ENCODE measurements around the gene IL34. TPM values are rescaled to one million over a fixed set of nuclear protein-coding genes. Genes with fewer than 3 reads are reported as not detected.

The IL34 gene
- total and polyA plus RNA-seq, 2 of the 13 experiments (the other 11 are each of a cell fraction or from before 2014, with no cell fraction given), result 1.2 to 1.3 TPM

GRCh38 chr16:70661534-70661917 lies 15.2 kb downstream of the IL34 start (continued):
- TF ChIP-seq, protein P1, sequence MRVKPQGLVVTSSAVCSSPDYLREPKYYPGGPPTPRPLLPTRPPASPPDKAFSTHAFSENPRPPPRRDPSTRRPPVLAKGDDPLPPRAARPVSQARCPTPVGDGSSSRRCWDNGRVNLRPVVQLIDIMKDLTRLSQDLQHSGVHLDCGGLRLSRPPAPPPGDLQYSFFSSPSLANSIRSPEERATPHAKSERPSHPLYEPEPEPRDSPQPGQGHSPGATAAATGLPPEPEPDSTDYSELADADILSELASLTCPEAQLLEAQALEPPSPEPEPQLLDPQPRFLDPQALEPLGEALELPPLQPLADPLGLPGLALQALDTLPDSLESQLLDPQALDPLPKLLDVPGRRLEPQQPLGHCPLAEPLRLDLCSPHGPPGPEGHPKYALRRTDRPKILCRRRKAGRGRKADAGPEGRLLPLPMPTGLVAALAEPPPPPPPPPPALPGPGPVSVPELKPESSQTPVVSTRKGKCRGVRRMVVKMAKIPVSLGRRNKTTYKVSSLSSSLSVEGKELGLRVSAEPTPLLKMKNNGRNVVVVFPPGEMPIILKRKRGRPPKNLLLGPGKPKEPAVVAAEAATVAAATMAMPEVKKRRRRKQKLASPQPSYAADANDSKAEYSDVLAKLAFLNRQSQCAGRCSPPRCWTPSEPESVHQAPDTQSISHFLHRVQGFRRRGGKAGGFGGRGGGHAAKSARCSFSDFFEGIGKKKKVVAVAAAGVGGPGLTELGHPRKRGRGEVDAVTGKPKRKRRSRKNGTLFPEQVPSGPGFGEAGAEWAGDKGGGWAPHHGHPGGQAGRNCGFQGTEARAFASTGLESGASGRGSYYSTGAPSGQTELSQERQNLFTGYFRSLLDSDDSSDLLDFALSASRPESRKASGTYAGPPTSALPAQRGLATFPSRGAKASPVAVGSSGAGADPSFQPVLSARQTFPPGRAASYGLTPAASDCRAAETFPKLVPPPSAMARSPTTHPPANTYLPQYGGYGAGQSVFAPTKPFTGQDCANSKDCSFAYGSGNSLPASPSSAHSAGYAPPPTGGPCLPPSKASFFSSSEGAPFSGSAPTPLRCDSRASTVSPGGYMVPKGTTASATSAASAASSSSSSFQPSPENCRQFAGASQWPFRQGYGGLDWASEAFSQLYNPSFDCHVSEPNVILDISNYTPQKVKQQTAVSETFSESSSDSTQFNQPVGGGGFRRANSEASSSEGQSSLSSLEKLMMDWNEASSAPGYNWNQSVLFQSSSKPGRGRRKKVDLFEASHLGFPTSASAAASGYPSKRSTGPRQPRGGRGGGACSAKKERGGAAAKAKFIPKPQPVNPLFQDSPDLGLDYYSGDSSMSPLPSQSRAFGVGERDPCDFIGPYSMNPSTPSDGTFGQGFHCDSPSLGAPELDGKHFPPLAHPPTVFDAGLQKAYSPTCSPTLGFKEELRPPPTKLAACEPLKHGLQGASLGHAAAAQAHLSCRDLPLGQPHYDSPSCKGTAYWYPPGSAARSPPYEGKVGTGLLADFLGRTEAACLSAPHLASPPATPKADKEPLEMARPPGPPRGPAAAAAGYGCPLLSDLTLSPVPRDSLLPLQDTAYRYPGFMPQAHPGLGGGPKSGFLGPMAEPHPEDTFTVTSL (CRISPR knock-in tag; IDR thresholded peaks at IDR 0.05; ENCODE audit: borderline replicate concordance), result no peak
- no peak for TF ChIP-seq ZNF142 (CRISPR knock-in tag; IDR thresholded peaks at IDR 0.05)
- TF ChIP-seq ZNF780A (CRISPR knock-in tag; IDR thresholded peaks at IDR 0.05), result no peak
- no peak for TF ChIP-seq ZBTB46 (CRISPR knock-in tag; IDR thresholded peaks at IDR 0.05; ENCODE audit: borderline replicate concordance)
- no peak for TF ChIP-seq YEATS2 (CRISPR knock-in tag; IDR thresholded peaks at IDR 0.05; ENCODE audit: borderline replicate concordance)
- no peak for TF ChIP-seq MAX (IDR thresholded peaks at IDR 0.05)
- no peak for TF ChIP-seq RELA (CRISPR knock-in tag; IDR thresholded peaks at IDR 0.05)
- TF ChIP-seq RAD21 (CRISPR knock-in tag; IDR thresholded peaks at IDR 0.05), result no peak
- TF ChIP-seq FOXA3 (CRISPR knock-in tag; IDR thresholded peaks at IDR 0.05), result no peak
- peak; percentile 29; the same call in 1 of the 2 replicates for TF ChIP-seq PATZ1 (CRISPR knock-in tag; IDR thresholded peaks at IDR 0.05)
- no peak for TF ChIP-seq HDAC2 (CRISPR knock-in tag; IDR thresholded peaks at IDR 0.05)
- TF ChIP-seq HNRNPL (IDR thresholded peaks at IDR 0.05; ENCODE audit: low read depth, low read length), result no peak
- no peak for TF ChIP-seq CBFB (CRISPR knock-in tag; IDR thresholded peaks at IDR 0.05)
- TF ChIP-seq SIX4 (CRISPR knock-in tag; IDR thresholded peaks at IDR 0.05), result no peak
- 0 out of 2 replicates have a peak, but pooled peaks have one; percentile 42 for TF ChIP-seq IRX3 (CRISPR knock-in tag; IDR thresholded peaks at IDR 0.05; ENCODE audit: borderline replicate concordance, low read depth)
- TF ChIP-seq PLRG1 (conservative IDR thresholded peaks at IDR 0.05), result no peak
